ENCODE results near the gene TENT5A.

DNA sequence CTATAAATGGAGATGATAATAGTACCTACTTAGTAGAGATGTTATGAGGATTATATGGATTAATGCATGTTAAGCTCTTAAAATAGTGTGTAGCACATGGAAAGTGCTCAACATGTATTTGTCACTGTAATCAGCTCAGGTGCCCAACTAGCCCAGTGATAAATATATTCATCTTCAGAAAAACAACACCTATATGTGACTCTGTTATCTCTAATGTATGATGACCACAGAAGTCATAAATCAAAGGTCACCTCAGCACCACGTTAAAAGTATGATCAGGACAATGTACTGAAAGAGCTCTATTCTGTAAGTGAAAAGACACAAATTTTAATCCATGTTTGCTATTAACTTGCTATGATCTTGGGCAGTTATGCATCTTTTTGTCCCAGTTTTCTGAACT is 36.8 kb upstream of the TENT5A start:
- TF ChIP-seq, protein P1, sequence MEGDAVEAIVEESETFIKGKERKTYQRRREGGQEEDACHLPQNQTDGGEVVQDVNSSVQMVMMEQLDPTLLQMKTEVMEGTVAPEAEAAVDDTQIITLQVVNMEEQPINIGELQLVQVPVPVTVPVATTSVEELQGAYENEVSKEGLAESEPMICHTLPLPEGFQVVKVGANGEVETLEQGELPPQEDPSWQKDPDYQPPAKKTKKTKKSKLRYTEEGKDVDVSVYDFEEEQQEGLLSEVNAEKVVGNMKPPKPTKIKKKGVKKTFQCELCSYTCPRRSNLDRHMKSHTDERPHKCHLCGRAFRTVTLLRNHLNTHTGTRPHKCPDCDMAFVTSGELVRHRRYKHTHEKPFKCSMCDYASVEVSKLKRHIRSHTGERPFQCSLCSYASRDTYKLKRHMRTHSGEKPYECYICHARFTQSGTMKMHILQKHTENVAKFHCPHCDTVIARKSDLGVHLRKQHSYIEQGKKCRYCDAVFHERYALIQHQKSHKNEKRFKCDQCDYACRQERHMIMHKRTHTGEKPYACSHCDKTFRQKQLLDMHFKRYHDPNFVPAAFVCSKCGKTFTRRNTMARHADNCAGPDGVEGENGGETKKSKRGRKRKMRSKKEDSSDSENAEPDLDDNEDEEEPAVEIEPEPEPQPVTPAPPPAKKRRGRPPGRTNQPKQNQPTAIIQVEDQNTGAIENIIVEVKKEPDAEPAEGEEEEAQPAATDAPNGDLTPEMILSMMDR (IDR thresholded peaks at IDR 0.05) = no peak
- no peak for TF ChIP-seq POLR2A (IDR thresholded peaks at IDR 0.05)

Measured in esophagus squamous epithelium (tissue), 4 donors.